Thymus (tissue), 11 donors: Measurements from ENCODE around the gene LYRM2. TPM values are rescaled to one million over a fixed set of nuclear protein-coding genes. Genes with fewer than 3 reads are reported as not detected.

Source experiments
- DNase-seq, 9 donors: peaks; one replicate each; pipeline ENCODE4 v3.0.0-alpha.2; 2013; ENCODE audit warnings: low spot score in 9 of 9, low read depth in 6 of 9, missing footprints in 1 of 9
- H3K27ac ChIP-seq, 2 donors: one replicate each; pipeline ENCODE4 v1.5.1; 2013; ENCODE audit warnings: control low read depth in 1 of 2, low read depth in 1 of 2, low read length in 1 of 2, mild to moderate bottlenecking in 1 of 2, moderate library complexity in 1 of 2
- H3K27me3 ChIP-seq, 2 donors: one replicate each; pipeline ENCODE4 v1.5.1; 2013; ENCODE audit warnings: low read length in 1 of 2; ENCODE audit not compliant: control insufficient read depth in 2 of 2, insufficient read depth in 1 of 2
- H3K36me3 ChIP-seq, 2 donors: one replicate each; pipeline ENCODE4 v1.5.1; 2013; ENCODE audit warnings: low read length in 1 of 2, mild to moderate bottlenecking in 1 of 2, moderate library complexity in 1 of 2; ENCODE audit not compliant: control insufficient read depth in 2 of 2, insufficient read depth in 2 of 2
- H3K4me1 ChIP-seq, 2 donors: one replicate each; pipeline ENCODE4 v1.5.1; 2013; ENCODE audit warnings: low read length in 2 of 2; ENCODE audit not compliant: control insufficient read depth in 2 of 2, insufficient read depth in 2 of 2
- H3K4me3 ChIP-seq, 2 donors: one replicate each; pipeline ENCODE4 v1.5.1; 2013; ENCODE audit warnings: low read length in 2 of 2, control low read depth in 1 of 2, mild to moderate bottlenecking in 1 of 2
- H3K9me3 ChIP-seq, 2 donors: one replicate each; pipeline ENCODE4 v1.5.1; 2013; ENCODE audit warnings: low read length in 1 of 2, mild to moderate bottlenecking in 1 of 2; ENCODE audit not compliant: control insufficient read depth in 2 of 2, insufficient read depth in 1 of 2
- whole genome bisulfite sequencing: extraction: QIAGEN DNeasy Blood & Tissue Kit; methylation state at CpG from one replicate; pipeline ENCODE4 v1.1.7; 2013; 5-methylcytosine and 5-hydroxymethylcytosine counted together
- polyA plus RNA-seq: library from polyadenylated mRNA; stranded (reverse); fragments of 200-250 nt; gene quantifications from one replicate; pipeline ENCODE4 v1.2.3, GENCODE V29; 2013
- total RNA-seq: library from RNA; stranded (reverse); fragments of 120-200 nt; gene quantifications from one replicate; pipeline ENCODE4 v1.2.4, GENCODE V29; 2013
- donor health status: healthy.

Gene LYRM2
- total and polyA plus RNA-seq, 2 donors: 15.7 to 30.5 TPM

- Histone ChIP-seq H3K27ac (no peak overlapping the region), H3K27me3 (no peaks in the 10 kb centered on the region), H3K4me3 (no peak overlapping the region), H3K9me3 (no peaks in the 10 kb centered on the region), H3K36me3 (no peaks in the 10 kb centered on the region), H3K4me1 (no peaks in the 10 kb centered on the region)
- 93% methylated on average over 12 of the region's 12 CpGs for WGBS
- DNase-seq: peak in 1 of 9 donors; percentile 8
Measured at GRCh38 chr6:89612121-89612520, 26.4 kb downstream of the LYRM2 start.

GRCh38 chr6:89611666-89612065 is 26.9 kb downstream of the LYRM2 start:
- H3K36me3 ChIP-seq: no peaks in the 10 kb centered on the region
- H3K27ac ChIP-seq: no peak overlapping the region
- no peak for DNase-seq
- H3K4me3 ChIP-seq: no peak overlapping the region
- H3K9me3 ChIP-seq: no peaks in the 10 kb centered on the region
- H3K27me3 ChIP-seq: no peaks in the 10 kb centered on the region
- no peaks in the 10 kb centered on the region for H3K4me1 ChIP-seq

GRCh38 chr6:89610149-89610642 is 28.4 kb downstream of the LYRM2 start:
- Histone ChIP-seq H3K4me3 (no peak overlapping the region), H3K27ac (no peak overlapping the region), H3K27me3 (no peaks in the 10 kb centered on the region), H3K9me3 (no peaks in the 10 kb centered on the region), H3K4me1 (no peaks in the 10 kb centered on the region), H3K36me3 (no peaks in the 10 kb centered on the region)
- peak; percentile 26 to 81 (median 57) for DNase-seq
- 61% methylated on average over 11 of the region's 11 CpGs for WGBS

- no peak overlapping the region for H3K4me3 ChIP-seq
- no peaks in the 10 kb centered on the region for H3K36me3 ChIP-seq
- no peaks in the 10 kb centered on the region for H3K27me3 ChIP-seq
- no peak for DNase-seq
- no peaks in the 10 kb centered on the region for H3K9me3 ChIP-seq
- no peaks in the 10 kb centered on the region for H3K4me1 ChIP-seq
- H3K27ac ChIP-seq: no peak overlapping the region
- 96% methylated on average over 5 of the region's 5 CpGs for WGBS
Measured at GRCh38 chr6:89605861-89606260, 32.7 kb downstream of the LYRM2 start.

GRCh38 chr6:89604653-89605052 is 33.9 kb downstream of the LYRM2 start:
- DNase-seq: no peak
- 96% methylated on average over 5 of the region's 5 CpGs for WGBS
- Histone ChIP-seq H3K4me1 (no peaks in the 10 kb centered on the region), H3K27me3 (no peaks in the 10 kb centered on the region), H3K9me3 (no peaks in the 10 kb centered on the region), H3K36me3 (no peaks in the 10 kb centered on the region), H3K4me3 (no peak overlapping the region), H3K27ac (no peak overlapping the region)

- no peak for DNase-seq
- Histone ChIP-seq H3K27ac (no peak overlapping the region), H3K27me3 (no peaks in the 10 kb centered on the region), H3K36me3 (no peaks in the 10 kb centered on the region), H3K4me3 (no peak overlapping the region), H3K9me3 (no peaks in the 10 kb centered on the region), H3K4me1 (no peaks in the 10 kb centered on the region)
- WGBS: 96% methylated on average over 6 of the region's 6 CpGs
Measured at GRCh38 chr6:89602166-89602565, 36.4 kb downstream of the LYRM2 start.

- DNase-seq: no peak
- 95% methylated on average over 7 of the region's 7 CpGs for whole genome bisulfite sequencing
- no peaks in the 10 kb centered on the region for H3K36me3 ChIP-seq
- no peaks in the 10 kb centered on the region for H3K4me1 ChIP-seq
- no peak overlapping the region for H3K27ac ChIP-seq
- H3K9me3 ChIP-seq: no peaks in the 10 kb centered on the region
- no peaks in the 10 kb centered on the region for H3K27me3 ChIP-seq
- H3K4me3 ChIP-seq: no peak overlapping the region
Measured at GRCh38 chr6:89599727-89600126, 38.8 kb downstream of the LYRM2 start.

GRCh38 chr6:89597988-89598387 is 40.6 kb downstream of the LYRM2 start:
- no peak for DNase-seq
- H3K4me3 ChIP-seq: no peak overlapping the region
- WGBS: 39% methylated on average over 3 of the region's 3 CpGs
- H3K9me3 ChIP-seq: no peaks in the 10 kb centered on the region
- H3K36me3 ChIP-seq: no peaks in the 10 kb centered on the region
- H3K27me3 ChIP-seq: no peaks in the 10 kb centered on the region
- no peaks in the 10 kb centered on the region for H3K4me1 ChIP-seq
- H3K27ac ChIP-seq: no peak overlapping the region

- Histone ChIP-seq H3K9me3 (no peaks in the 10 kb centered on the region), H3K36me3 (no peaks in the 10 kb centered on the region), H3K4me3 (no peak overlapping the region), H3K4me1 (no peaks in the 10 kb centered on the region), H3K27ac (no peak overlapping the region), H3K27me3 (no peaks in the 10 kb centered on the region)
- DNase-seq: no peak
- 92% methylated on average over 2 of the region's 2 CpGs for WGBS
Measured at GRCh38 chr6:89597372-89597771, 41.2 kb downstream of the LYRM2 start.

GRCh38 chr6:89596484-89596883 is 42.1 kb downstream of the LYRM2 start:
- H3K27me3 ChIP-seq: no peaks in the 10 kb centered on the region
- DNase-seq: no peak
- WGBS: 99% methylated on average over 1 of the region's 1 CpG
- H3K36me3 ChIP-seq: no peaks in the 10 kb centered on the region
- no peaks in the 10 kb centered on the region for H3K9me3 ChIP-seq
- no peak overlapping the region for H3K4me3 ChIP-seq
- no peaks in the 10 kb centered on the region for H3K4me1 ChIP-seq
- H3K27ac ChIP-seq: no peak overlapping the region
